T-helper 1 cell treated with Interleukin-12 subunit alpha and Interleukin-12 subunit beta and Interleukin-4 antibody, amounts not matched to agents 30 μg/mL and 1 μg/mL, for 36 hours (primary cell): Measurements from ENCODE around the gene LRRTM3.

Experiments
- H3K27ac Mint-ChIP-seq: one replicate; pipeline ENCODE4 v1.8.0; 2021; ENCODE audit warnings: mild to moderate bottlenecking, mixed read lengths
- H3K27me3 Mint-ChIP-seq: one replicate; pipeline ENCODE4 v1.8.0; 2021; ENCODE audit warnings: low read depth, mixed read lengths
- H3K36me3 Mint-ChIP-seq: one replicate; pipeline ENCODE4 v1.8.0; 2021; ENCODE audit warnings: low read depth, mixed read lengths
- H3K4me1 Mint-ChIP-seq: one replicate; pipeline ENCODE4 v1.8.0; 2021; ENCODE audit warnings: low read depth, mixed read lengths
- H3K4me3 Mint-ChIP-seq: one replicate; pipeline ENCODE4 v1.8.0; 2021; ENCODE audit warnings: mild to moderate bottlenecking, moderate library complexity, mixed read lengths
- H3K9me3 Mint-ChIP-seq: one replicate; pipeline ENCODE4 v1.8.0; 2021; ENCODE audit warnings: mixed read lengths

LRRTM3 gene

DNA sequence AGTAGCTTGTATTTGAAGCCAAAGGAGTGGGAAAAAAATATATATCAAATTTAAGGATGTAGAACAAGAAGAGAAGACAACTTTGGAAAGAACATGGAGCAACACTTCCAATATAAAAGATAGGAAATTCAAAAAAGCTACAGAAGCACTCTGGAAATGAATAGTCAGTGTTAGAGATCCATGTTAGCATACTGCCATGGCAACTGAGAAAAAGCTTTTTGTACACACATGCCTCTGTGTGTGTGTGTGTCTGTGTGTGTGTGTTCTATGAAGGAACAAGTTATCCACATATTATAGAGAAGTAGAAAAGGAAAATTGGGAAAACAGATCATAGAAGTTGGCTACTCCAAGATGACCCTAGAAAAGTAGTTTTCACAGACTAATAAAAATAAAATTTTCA is 96.3 kb downstream of the LRRTM3 start:
- Mint-ChIP-seq H3K4me3 (no peak overlapping the region), H3K9me3 (no peaks in the 10 kb centered on the region), H3K27ac (no peak overlapping the region), H3K36me3 (no peaks in the 10 kb centered on the region), H3K4me1 (no peaks in the 10 kb centered on the region), H3K27me3 (no peaks in the 10 kb centered on the region)

DNA sequence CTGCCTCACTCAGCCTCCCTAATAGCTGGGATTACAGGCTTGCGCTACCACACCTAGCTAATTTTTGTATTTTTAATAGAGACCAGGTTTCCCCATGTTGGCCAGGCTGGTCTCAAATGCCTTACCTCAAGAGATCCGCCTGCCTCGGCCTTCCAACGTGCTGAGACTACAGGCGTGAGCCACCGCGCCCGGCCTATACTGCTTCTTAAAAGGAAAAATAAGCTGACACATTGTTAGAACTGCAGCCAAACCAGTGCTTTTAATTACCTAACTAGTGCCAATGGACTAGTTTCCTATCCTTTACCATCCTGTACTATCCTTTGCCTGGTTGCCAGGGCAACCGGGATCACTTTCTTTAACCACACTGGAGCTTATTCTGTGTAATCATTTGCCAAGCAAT is 108.0 kb downstream of the LRRTM3 start:
- no peak overlapping the region for H3K4me3 Mint-ChIP-seq
- no peaks in the 10 kb centered on the region for H3K4me1 Mint-ChIP-seq
- no peaks in the 10 kb centered on the region for H3K36me3 Mint-ChIP-seq
- H3K27me3 Mint-ChIP-seq: no peaks in the 10 kb centered on the region
- no peak overlapping the region for H3K27ac Mint-ChIP-seq
- H3K9me3 Mint-ChIP-seq: no peaks in the 10 kb centered on the region

DNA sequence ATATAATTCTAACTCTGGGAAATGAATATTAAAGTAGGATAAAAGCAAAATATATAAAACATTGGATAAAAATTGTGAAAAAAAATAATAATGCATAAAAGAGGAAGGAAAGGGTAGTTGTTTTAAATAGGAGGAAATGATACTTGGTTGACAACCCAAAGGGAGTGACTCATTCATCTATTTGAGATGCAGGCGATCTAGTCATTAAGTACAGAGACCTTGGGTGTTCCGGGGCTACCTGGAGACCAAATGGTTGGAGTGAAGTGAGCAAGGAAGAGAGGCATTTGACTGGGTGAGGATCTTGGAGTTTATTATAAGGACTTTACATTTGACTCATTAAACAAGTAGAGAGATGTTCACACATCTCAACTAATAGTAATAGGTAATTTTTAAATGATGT is 111.0 kb downstream of the LRRTM3 start:
- no peaks in the 10 kb centered on the region for H3K27me3 Mint-ChIP-seq
- H3K36me3 Mint-ChIP-seq: no peaks in the 10 kb centered on the region
- no peaks in the 10 kb centered on the region for H3K9me3 Mint-ChIP-seq
- no peaks in the 10 kb centered on the region for H3K4me1 Mint-ChIP-seq
- no peak overlapping the region for H3K27ac Mint-ChIP-seq
- no peak overlapping the region for H3K4me3 Mint-ChIP-seq

DNA sequence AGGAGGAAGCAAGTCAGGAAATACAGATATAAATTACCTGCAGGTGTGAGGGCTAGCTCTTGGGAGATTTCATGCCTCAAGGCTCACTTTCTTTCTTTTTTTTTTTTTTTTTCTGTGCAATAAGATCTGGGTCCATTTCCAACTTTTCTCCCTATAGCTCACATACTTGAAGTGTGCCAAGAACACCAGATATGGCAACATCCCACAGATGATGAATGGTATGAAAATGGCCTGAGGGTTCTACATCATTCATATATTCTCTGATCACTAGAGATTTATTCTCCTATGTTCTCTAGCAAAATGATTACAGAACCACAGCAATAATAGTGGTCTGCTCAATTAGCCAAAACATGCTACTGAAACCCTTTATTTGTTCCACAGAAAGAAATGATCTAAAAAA is 117.2 kb downstream of the LRRTM3 start:
- Mint-ChIP-seq H3K27ac (no peak overlapping the region), H3K36me3 (no peaks in the 10 kb centered on the region), H3K4me1 (no peaks in the 10 kb centered on the region), H3K9me3 (no peaks in the 10 kb centered on the region), H3K27me3 (no peaks in the 10 kb centered on the region), H3K4me3 (no peak overlapping the region)

DNA sequence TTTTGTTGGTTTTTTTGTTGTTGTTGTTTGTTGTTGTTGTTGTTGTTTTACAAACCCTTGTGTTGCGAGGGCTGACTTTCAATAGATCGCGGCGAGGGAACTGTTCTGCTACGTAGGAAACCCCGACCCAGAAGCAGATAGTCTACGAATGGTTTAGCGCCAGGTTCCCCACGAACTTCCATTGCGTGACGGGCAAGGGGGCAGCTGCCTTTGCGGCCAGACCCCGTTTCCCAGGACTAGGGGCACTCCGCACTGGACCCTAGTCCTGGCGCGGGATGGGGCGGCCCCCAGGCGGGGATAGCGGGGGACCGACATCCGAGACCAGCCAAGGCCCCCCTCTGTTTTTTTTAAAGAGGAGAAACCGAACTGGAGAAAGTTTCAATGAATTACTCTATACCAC is 119.6 kb downstream of the LRRTM3 start:
- Mint-ChIP-seq H3K9me3 (no peaks in the 10 kb centered on the region), H3K4me3 (no peak overlapping the region), H3K4me1 (no peaks in the 10 kb centered on the region), H3K36me3 (no peaks in the 10 kb centered on the region), H3K27ac (no peak overlapping the region), H3K27me3 (no peaks in the 10 kb centered on the region)

DNA sequence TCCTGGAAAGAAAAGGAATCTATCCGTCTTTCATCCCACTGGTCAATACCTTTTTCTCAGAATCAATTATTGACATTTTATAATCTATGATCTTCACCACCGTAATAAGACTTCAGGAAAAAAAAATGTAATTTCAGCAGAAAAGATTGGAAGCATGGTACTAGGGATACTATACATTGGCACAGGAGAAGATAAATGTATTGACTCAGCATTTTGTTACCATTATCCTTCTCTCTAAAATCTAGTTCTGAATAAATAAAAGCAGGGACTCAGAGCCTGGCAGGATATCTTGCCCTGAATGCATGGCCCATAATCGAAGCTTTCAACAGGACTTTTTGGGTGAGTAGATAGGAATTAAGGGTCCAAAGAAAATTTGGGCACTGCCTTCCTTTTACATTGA is 120.7 kb downstream of the LRRTM3 start:
- H3K36me3 Mint-ChIP-seq: no peaks in the 10 kb centered on the region
- H3K4me1 Mint-ChIP-seq: no peaks in the 10 kb centered on the region
- H3K27me3 Mint-ChIP-seq: no peaks in the 10 kb centered on the region
- no peak overlapping the region for H3K4me3 Mint-ChIP-seq
- H3K27ac Mint-ChIP-seq: no peak overlapping the region
- H3K9me3 Mint-ChIP-seq: no peaks in the 10 kb centered on the region

DNA sequence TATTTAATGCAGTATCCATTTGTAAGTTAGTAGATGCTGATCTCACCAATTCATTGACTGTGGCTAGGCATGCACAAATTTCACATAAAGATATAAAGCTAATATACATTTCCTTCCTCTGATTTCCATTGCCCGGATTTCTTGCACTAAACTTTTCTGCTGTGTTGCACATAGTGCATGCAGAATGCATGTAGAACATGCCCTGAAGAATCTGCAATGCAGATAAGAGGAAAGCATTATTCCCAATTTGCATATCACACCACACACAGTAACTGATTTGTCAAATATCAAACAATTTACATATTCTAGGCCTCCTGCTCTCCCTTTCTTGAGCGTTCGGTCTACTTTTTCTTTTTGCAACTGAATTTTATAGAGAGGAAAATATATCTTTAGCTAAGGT is 124.2 kb downstream of the LRRTM3 start:
- no peak overlapping the region for H3K4me3 Mint-ChIP-seq
- no peaks in the 10 kb centered on the region for H3K4me1 Mint-ChIP-seq
- no peaks in the 10 kb centered on the region for H3K36me3 Mint-ChIP-seq
- H3K9me3 Mint-ChIP-seq: no peaks in the 10 kb centered on the region
- H3K27me3 Mint-ChIP-seq: no peaks in the 10 kb centered on the region
- no peak overlapping the region for H3K27ac Mint-ChIP-seq

DNA sequence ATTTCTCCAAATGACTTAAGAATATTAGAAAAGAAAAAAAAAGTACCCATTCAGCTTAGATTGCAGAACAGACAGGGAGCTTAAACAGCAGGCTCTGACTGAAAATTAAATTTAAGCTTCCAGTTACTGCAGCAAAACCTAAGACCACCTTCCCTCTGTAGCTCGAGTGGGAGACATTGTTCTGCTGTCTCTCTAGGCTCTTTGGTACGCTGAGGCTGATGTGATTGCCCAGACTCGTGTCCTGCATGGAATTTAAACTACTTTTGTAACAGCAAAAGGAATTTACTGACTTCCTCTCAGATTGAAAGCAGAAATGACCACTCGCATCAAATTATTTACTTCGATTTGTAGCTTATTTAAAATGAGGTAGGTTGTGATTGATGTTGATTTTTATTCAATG is 124.6 kb downstream of the LRRTM3 start:
- Mint-ChIP-seq H3K27me3 (no peaks in the 10 kb centered on the region), H3K36me3 (no peaks in the 10 kb centered on the region), H3K4me1 (no peaks in the 10 kb centered on the region), H3K4me3 (no peak overlapping the region), H3K9me3 (no peaks in the 10 kb centered on the region), H3K27ac (no peak overlapping the region)

DNA sequence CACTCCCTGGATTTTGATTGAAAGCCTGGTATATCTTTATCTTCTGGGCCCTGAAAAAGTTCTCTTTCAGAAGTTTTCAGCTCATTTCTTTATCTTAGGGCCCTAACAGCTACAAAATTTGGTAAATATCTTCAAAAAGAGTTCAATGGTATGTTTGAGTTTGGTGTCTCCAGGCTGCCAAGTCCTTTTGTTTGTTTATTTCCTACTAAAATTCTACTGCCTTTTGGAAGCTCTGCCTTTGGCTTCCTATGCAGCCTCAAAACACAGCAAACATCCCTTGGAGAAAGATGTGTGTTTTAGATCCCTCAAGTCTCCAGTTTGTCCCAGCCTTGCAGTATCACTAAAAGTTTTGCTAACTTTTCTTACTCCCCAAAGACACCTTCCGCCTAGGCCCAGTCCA is 146.8 kb downstream of the LRRTM3 start:
- no peaks in the 10 kb centered on the region for H3K36me3 Mint-ChIP-seq
- no peak overlapping the region for H3K4me3 Mint-ChIP-seq
- no peak overlapping the region for H3K27ac Mint-ChIP-seq
- H3K4me1 Mint-ChIP-seq: no peaks in the 10 kb centered on the region
- no peaks in the 10 kb centered on the region for H3K27me3 Mint-ChIP-seq
- peaks cover 3% of the 10 kb centered on the region for H3K9me3 Mint-ChIP-seq

DNA sequence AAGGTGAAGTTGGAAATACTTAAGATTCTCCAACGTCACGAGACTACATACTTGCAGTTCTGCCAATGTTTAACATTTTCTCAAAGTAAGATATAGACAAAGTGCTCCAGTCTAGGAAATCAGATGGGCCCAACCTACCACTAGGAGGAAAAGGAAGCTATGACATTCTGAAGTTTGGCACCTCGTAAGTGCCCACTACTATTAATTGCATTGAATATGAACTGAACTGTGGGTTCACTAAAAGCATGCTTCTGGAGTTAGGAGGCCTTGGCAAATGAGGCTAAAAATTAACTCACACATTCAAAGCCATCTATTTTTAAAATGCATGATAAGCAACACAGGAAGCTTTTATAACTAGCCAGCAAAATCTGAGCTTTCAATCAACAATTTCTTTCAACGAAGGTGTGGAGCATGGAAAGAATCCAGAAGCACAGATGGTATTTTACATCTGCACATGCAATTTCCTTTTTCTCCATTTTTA is 149.7 kb downstream of the LRRTM3 start:
- no peaks in the 10 kb centered on the region for H3K27me3 Mint-ChIP-seq
- no peak overlapping the region for H3K4me3 Mint-ChIP-seq
- peaks cover 3% of the 10 kb centered on the region for H3K9me3 Mint-ChIP-seq
- no peaks in the 10 kb centered on the region for H3K36me3 Mint-ChIP-seq
- no peaks in the 10 kb centered on the region for H3K4me1 Mint-ChIP-seq
- H3K27ac Mint-ChIP-seq: no peak overlapping the region

DNA sequence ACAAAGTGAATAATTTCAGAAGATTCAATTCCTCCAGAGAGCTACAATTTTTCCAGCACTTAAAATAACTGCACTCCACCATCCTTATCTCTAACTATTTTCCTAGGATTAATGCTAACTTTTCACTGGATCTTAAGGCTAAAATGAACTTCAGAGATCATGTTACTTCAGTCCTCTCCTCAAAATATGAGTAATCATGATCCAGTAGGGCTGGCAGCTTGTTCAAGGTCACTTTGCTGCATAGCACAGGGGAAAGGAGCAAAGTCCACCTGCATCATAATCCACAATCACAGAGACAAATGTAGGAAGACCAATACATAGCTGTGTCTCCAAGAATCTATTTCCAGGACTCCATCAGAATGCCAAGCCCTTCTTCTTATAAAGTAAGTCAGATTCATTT is 150.3 kb downstream of the LRRTM3 start:
- H3K9me3 Mint-ChIP-seq: peaks cover 3% of the 10 kb centered on the region
- H3K27me3 Mint-ChIP-seq: no peaks in the 10 kb centered on the region
- H3K4me3 Mint-ChIP-seq: no peak overlapping the region
- no peaks in the 10 kb centered on the region for H3K4me1 Mint-ChIP-seq
- H3K27ac Mint-ChIP-seq: no peak overlapping the region
- H3K36me3 Mint-ChIP-seq: no peaks in the 10 kb centered on the region

DNA sequence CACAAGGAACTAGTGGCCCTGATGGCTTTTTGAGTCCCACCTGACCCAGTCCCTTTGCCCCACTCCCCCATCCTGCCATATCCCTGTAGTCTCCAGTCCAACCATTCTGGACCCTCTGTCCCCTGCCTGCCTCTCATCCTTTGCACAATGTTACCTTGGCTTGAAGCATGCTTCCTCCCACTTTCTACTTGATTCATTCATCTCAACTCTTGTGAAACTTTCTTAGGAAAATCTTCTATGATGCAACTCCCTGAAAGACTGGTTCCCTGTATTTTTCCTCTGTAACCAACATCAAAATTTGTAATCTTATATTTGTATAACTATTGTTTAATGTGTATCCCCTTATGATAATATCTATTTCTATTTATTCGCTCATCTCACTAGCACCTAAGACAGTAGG is 151.5 kb downstream of the LRRTM3 start:
- peaks cover 3% of the 10 kb centered on the region for H3K9me3 Mint-ChIP-seq
- H3K27ac Mint-ChIP-seq: no peak overlapping the region
- no peaks in the 10 kb centered on the region for H3K36me3 Mint-ChIP-seq
- no peaks in the 10 kb centered on the region for H3K27me3 Mint-ChIP-seq
- no peaks in the 10 kb centered on the region for H3K4me1 Mint-ChIP-seq
- H3K4me3 Mint-ChIP-seq: no peak overlapping the region

DNA sequence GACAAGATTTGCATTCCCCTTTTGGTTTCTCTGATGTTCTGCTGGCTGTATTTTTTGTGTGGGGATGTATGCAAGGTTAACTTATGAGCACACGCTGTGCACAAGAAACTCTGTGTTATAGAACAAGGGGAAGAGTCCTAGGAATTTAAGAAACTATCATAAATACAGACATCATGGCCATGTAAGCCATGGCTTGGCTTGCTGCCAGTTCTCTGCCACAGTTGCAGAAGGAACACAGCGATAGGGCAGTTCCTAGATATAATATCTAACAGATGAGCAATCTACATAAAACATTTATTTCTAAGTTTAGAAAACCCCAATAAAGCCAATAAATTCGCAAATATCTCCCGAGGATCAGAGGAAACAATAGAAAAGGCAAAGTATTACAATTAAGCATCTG is 153.3 kb downstream of the LRRTM3 start:
- Mint-ChIP-seq H3K27me3 (no peaks in the 10 kb centered on the region), H3K27ac (no peak overlapping the region), H3K36me3 (no peaks in the 10 kb centered on the region), H3K4me1 (no peaks in the 10 kb centered on the region), H3K9me3 (no peaks in the 10 kb centered on the region), H3K4me3 (no peak overlapping the region)

DNA sequence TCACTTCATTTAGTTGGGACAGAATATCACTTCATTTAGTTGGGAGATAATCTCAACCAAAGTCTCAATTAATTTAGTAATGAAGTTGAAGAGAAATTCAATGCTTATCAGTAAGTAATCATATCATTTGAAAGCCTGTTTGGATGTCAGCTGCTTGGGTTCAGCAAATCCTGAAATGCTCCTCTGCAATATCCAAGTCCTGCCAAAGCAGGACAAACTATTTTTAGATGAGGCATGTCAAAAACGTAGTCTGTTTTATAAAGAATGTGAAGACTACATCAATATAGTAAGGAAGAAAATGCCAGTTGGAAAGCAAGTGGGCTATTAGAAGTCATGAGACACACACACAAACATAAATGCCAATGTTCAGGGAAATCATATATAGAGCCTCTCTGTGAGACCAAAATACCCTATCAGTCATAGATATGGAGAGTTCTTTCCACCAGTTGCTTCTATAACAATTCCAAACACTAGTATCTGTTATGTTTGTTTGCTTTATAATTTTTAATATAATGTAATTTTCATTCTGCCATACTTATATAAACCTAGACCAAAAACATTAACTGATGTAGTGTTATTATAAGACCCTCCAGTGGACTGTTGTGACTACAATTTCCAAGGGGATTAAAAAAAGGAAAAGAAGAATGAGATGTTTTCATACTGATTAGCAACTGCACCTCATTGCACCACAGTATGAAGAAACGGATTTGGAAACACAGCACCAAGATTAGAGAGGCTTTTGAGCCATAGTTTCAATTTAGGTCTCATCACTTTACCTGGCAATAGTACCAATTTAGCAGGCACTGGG is 160.7 kb downstream of the LRRTM3 start:
- Mint-ChIP-seq H3K27me3 (no peaks in the 10 kb centered on the region), H3K36me3 (no peaks in the 10 kb centered on the region), H3K27ac (no peak overlapping the region), H3K4me1 (no peaks in the 10 kb centered on the region), H3K4me3 (no peak overlapping the region), H3K9me3 (no peaks in the 10 kb centered on the region)

DNA sequence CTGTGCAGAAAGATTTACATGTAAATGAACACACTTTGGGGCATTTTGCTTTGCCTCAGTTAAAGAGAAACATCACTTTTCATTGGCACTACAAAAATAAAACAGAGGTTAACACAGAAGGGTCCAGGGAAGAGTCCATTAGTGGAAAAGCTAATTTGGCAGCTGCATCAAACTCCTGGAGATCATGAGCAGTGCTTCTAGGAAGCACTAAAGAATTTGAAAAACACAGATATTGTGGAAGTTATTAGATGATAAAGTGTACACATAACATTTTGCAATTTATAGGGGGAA is 161.2 kb downstream of the LRRTM3 start:
- no peak overlapping the region for H3K4me3 Mint-ChIP-seq
- no peaks in the 10 kb centered on the region for H3K36me3 Mint-ChIP-seq
- no peaks in the 10 kb centered on the region for H3K4me1 Mint-ChIP-seq
- H3K9me3 Mint-ChIP-seq: no peaks in the 10 kb centered on the region
- H3K27me3 Mint-ChIP-seq: no peaks in the 10 kb centered on the region
- H3K27ac Mint-ChIP-seq: no peak overlapping the region

DNA sequence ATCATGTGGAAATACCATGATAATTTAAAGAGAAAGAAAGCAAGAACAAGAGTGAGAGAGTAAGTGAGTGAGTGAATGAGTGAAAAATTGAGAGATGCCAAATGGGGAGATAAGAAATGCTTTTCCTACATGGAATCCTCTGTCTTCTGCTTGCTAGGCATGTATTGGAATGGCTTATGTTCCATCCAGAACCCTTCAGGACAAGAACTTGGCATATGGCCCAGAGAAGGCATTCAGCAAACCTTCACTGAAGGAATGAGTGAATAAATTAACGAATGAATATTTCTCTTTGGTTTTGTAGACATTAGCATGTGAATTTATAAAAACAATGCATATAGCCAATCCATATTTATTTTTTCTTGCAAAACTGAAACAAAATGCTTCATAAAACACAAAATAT is 162.2 kb downstream of the LRRTM3 start:
- no peaks in the 10 kb centered on the region for H3K36me3 Mint-ChIP-seq
- no peaks in the 10 kb centered on the region for H3K9me3 Mint-ChIP-seq
- H3K27me3 Mint-ChIP-seq: no peaks in the 10 kb centered on the region
- no peak overlapping the region for H3K4me3 Mint-ChIP-seq
- no peak overlapping the region for H3K27ac Mint-ChIP-seq
- no peaks in the 10 kb centered on the region for H3K4me1 Mint-ChIP-seq
